Measurements from ENCODE around the gene PDE3A. TPM values are rescaled to one million over a fixed set of nuclear protein-coding genes. Genes with fewer than 3 reads are reported as not detected.

The PDE3A gene
- total RNA-seq, 1 donor from 2014 or later, result 1.3 TPM

DNA sequence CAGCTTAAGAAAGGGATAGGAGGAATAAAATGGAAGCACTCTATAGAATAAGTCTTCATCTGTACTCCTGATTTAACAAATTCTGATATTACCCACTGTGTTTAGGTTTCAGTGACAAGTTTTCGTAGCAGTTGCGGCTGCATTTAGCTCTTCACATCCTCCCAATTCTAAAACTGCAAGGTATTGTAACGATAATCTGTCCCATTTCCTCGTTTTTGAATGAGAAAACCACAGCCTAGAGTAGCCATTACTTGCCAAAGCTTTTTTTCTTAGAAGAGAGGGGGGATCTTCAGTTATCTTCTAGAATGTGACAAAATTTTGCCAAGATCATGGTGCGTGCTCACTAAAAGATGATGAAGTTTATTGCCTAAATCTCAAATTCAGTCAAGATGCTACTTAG is 155.8 kb downstream of the PDE3A start:
- Mint-ChIP-seq H3K9me3 (ENCODE audit: unreplicated experiment) (peaks cover 3% of the 10 kb centered on the region), H3K27ac (ENCODE audit: unreplicated experiment) (no peak overlapping the region), H3K27me3 (ENCODE audit: unreplicated experiment) (no peaks in the 10 kb centered on the region), H3K36me3 (ENCODE audit: unreplicated experiment) (no peaks in the 10 kb centered on the region), H3K4me3 (ENCODE audit: unreplicated experiment) (no peak overlapping the region), H3K4me1 (ENCODE audit: low read depth, unreplicated experiment) (peaks cover 18% of the 10 kb centered on the region)
- TF ChIP-seq CTCF (IDR thresholded peaks at IDR 0.05; ENCODE audit: partially characterized antibody, unreplicated experiment), result no peak
- no peak for DNase-seq

DNA sequence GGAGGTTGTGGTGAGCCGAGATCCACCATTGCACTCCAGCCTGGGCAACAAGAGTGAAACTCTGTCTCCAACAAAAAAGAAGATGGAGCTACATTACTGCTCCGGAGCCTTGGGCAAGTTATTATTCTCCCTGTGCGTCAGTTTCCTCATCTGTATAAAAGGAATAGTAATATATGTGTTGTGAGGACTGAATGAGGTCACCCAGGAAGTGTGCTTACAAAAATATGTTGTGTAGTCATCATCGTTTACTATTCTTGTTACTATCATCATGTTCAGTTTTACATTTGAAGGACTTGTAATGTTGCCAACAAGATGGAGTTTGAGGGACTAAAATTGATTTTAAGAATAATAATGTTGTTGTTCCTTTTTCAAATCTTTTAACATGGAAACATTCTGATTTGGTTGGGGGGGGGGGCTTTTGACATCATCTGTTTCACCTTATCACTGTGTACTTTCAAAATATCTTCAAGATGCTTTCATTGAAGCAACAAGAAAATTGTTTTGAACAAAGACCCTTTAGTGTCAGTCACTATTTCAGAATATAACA is 156.8 kb downstream of the PDE3A start:
- Mint-ChIP-seq H3K4me1 (ENCODE audit: low read depth, unreplicated experiment) (peaks cover 10% of the 10 kb centered on the region), H3K27ac (ENCODE audit: unreplicated experiment) (no peak overlapping the region), H3K36me3 (ENCODE audit: unreplicated experiment) (no peaks in the 10 kb centered on the region), H3K27me3 (ENCODE audit: unreplicated experiment) (no peaks in the 10 kb centered on the region), H3K4me3 (ENCODE audit: unreplicated experiment) (no peak overlapping the region), H3K9me3 (ENCODE audit: unreplicated experiment) (peaks cover 3% of the 10 kb centered on the region)
- no peak for DNase-seq
- TF ChIP-seq CTCF (IDR thresholded peaks at IDR 0.05; ENCODE audit: partially characterized antibody, unreplicated experiment), result no peak

DNA sequence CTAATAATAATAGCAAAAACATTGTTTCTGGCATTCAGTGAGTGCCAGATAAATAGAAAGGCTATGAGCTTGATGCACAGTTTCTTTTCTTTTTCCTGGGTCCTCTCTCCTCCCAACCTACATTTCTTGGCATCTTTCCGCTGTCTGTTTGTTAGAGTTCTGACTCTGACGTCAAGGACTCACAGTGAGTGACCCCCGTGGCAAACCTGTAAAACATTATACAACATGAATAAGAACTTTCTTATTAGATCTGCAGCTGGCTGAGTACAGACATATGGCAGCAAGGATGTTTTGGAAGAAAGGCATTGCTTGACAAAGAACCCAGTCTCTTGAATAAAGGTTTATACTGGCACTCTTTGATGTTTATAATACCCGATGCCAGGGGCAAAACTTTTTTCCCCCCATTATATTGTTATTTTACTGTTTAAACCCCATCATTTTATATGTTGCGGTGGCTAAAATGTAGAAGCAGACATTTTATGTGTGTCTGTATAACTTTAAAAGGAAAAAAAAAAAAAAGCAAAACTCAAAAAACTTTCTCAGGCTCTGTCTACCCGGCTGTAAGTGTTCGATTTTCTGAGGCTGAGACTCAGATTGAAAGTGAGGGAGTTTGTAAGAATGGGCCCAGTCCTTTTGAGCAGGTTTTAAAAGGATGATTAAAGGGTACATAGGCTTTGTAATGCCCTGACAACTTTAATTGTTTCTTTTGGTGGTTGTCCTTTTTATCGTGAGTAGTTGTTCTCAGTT is 159.3 kb downstream of the PDE3A start:
- no peak overlapping the region for H3K27ac Mint-ChIP-seq (ENCODE audit: unreplicated experiment)
- H3K4me1 Mint-ChIP-seq (ENCODE audit: low read depth, unreplicated experiment), result no peaks in the 10 kb centered on the region
- DNase-seq, result no peak
- no peaks in the 10 kb centered on the region for H3K27me3 Mint-ChIP-seq (ENCODE audit: unreplicated experiment)
- TF ChIP-seq CTCF (IDR thresholded peaks at IDR 0.05; ENCODE audit: partially characterized antibody, unreplicated experiment), result no peak
- H3K36me3 Mint-ChIP-seq (ENCODE audit: unreplicated experiment), result no peaks in the 10 kb centered on the region
- H3K4me3 Mint-ChIP-seq (ENCODE audit: unreplicated experiment), result no peak overlapping the region
- H3K9me3 Mint-ChIP-seq (ENCODE audit: unreplicated experiment), result no peaks in the 10 kb centered on the region

DNA sequence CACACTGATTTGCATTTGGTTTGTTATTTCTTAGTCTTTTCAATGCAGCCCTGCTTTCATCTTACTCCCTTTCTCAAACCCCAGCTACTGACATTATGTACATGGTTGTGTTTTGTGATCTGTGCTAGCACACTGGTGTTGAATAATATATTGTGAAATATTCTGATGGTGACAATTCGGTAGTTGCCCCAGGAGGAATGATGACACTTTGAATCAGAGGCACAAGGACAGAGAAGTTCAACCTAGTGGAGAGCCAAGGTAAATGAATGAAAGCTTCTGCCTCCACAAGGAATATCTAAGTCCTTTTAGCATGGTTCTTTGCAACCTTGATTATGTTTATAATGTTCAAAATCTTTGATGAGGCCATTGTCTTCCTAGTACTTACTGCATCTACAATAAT is 159.9 kb downstream of the PDE3A start:
- Mint-ChIP-seq H3K27ac (ENCODE audit: unreplicated experiment) (no peak overlapping the region), H3K4me1 (ENCODE audit: low read depth, unreplicated experiment) (no peaks in the 10 kb centered on the region), H3K36me3 (ENCODE audit: unreplicated experiment) (no peaks in the 10 kb centered on the region), H3K4me3 (ENCODE audit: unreplicated experiment) (no peak overlapping the region), H3K9me3 (ENCODE audit: unreplicated experiment) (no peaks in the 10 kb centered on the region), H3K27me3 (ENCODE audit: unreplicated experiment) (no peaks in the 10 kb centered on the region)
- no peak for DNase-seq
- no peak for TF ChIP-seq CTCF (IDR thresholded peaks at IDR 0.05; ENCODE audit: partially characterized antibody, unreplicated experiment)

DNA sequence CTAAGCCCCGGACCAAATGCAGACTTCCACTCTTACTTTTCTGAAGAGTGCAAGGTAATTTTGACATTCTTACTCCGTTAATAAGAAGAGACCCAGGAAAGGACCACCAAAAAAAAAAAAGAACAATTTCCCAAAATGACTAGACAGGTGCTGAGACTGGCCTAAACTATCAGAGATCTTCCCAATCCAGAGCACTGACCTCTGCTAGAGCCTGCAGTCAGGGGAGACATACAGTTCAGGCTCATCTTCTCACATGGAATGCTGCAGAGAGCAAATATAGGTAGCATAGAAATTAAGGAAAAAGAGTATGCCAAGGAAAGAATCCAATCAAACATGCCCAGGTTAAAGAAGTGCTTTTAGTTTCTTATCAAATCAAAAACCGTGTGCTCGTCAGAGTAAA is 177.9 kb downstream of the PDE3A start:
- Mint-ChIP-seq H3K36me3 (ENCODE audit: unreplicated experiment) (no peaks in the 10 kb centered on the region), H3K4me1 (ENCODE audit: low read depth, unreplicated experiment) (peaks cover 3% of the 10 kb centered on the region), H3K4me3 (ENCODE audit: unreplicated experiment) (no peak overlapping the region), H3K9me3 (ENCODE audit: unreplicated experiment) (no peaks in the 10 kb centered on the region), H3K27me3 (ENCODE audit: unreplicated experiment) (no peaks in the 10 kb centered on the region), H3K27ac (ENCODE audit: unreplicated experiment) (no peak overlapping the region)
- no peak for TF ChIP-seq CTCF (IDR thresholded peaks at IDR 0.05; ENCODE audit: partially characterized antibody, unreplicated experiment)
- DNase-seq, result no peak

Measured in glutamatergic neuron (in vitro differentiated cells).